ENCODE measurements around the gene HSPA4.

HSPA4 gene

DNA sequence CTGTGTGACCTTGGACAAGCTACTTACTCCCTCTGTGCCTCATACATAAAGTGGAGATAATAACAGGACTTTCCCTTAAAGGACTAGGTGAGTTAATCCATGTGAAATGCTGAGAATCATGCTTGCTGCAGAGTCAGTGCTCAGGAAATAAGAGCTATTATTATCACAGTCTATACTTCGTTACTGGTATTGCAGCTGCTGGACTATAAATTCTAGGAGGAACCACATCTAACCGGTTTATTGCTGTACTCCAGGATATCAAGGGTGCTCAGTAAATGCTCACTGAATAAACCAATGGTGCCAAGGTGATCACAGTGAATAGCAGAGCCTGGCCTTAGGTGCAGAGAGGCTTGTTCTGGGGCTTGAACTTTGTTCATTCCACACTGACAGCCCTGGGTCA is 69.3 kb downstream of the HSPA4 start:
- no peak for DNase-seq (ENCODE audit: low read depth)
- H3K4me3 ChIP-seq (ENCODE audit: low read depth, low read length) = no peak overlapping the region
- TF ChIP-seq, protein P1, sequence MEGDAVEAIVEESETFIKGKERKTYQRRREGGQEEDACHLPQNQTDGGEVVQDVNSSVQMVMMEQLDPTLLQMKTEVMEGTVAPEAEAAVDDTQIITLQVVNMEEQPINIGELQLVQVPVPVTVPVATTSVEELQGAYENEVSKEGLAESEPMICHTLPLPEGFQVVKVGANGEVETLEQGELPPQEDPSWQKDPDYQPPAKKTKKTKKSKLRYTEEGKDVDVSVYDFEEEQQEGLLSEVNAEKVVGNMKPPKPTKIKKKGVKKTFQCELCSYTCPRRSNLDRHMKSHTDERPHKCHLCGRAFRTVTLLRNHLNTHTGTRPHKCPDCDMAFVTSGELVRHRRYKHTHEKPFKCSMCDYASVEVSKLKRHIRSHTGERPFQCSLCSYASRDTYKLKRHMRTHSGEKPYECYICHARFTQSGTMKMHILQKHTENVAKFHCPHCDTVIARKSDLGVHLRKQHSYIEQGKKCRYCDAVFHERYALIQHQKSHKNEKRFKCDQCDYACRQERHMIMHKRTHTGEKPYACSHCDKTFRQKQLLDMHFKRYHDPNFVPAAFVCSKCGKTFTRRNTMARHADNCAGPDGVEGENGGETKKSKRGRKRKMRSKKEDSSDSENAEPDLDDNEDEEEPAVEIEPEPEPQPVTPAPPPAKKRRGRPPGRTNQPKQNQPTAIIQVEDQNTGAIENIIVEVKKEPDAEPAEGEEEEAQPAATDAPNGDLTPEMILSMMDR (IDR thresholded peaks at IDR 0.05; ENCODE audit: insufficient read depth, low read depth, low read length, missing control alignments) = no peak

DNA sequence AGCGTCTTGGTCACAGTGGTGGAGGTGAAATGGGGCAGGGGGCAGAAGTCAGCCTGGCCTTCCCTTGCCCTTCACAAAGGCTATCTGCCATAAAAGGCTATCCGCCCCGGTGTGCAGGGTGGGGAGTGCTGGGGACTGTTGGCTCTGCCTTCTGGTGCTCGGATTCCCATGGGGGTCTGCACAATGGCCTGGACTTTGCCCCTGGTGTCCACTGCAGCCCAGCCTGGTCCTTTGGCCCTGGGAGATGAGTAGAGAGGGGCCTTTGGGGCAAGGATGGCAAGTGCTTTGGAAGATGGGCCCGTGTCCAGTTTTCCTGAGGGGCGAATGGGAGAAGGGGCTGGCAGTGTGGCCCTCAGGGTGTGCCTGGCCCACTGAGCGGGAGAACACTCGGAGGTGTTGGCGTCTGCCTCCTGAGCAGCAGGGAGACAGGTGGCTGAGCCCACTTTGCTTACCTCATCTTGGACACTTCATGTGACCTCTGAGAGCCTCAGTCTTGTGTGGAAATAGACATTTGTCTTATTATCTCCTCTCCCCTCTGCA is 69.9 kb downstream of the HSPA4 start:
- TF ChIP-seq, protein P1 (IDR thresholded peaks at IDR 0.05; ENCODE audit: insufficient read depth, low read depth, low read length, missing control alignments) = no peak
- H3K4me3 ChIP-seq (ENCODE audit: low read depth, low read length) = no peak overlapping the region
- no peak for DNase-seq (ENCODE audit: low read depth)

DNA sequence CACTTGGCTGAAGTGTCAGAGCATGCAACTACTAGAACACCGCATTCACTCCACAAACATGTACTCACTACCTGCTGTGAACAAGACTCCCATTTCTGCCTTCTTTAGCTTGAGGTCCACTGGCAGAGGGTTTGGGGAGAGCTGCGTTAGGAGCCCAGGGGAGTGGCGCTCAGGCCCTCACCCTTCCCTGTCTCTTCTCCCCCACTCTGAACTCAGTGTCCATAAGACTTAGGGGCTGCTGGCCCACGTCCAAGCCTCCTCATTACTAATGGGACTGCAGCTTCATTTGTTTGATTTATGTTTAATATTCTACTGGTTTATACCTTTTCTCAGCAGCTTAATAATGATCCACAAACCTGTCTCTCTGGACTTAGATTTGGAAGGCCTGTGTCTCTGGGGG is 70.9 kb downstream of the HSPA4 start:
- TF ChIP-seq, protein P1 (IDR thresholded peaks at IDR 0.05; ENCODE audit: insufficient read depth, low read depth, low read length, missing control alignments) = no peak
- H3K4me3 ChIP-seq (ENCODE audit: low read depth, low read length) = no peak overlapping the region
- DNase-seq (ENCODE audit: low read depth) = no peak

DNA sequence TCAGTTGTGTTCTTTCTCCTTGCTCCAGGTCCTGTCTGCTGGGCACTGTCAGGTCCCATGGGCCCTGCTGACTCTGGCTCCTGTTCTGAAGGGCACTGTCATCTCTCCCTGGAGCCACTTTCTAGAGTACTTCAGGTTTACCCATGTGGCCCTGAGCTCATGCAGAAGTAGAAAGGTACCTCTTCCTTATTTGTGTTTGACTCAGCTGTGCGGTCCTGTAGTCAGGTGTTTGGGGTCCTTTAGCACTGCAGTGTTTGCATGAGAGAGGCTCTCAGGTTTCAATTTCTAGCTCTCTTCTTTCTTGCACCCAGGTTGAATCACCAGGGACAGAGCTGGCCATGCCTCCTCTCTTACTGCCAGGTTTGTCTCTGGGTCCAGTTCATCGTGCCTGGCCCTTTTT is 71.5 kb downstream of the HSPA4 start:
- peak; percentile 30 for DNase-seq (ENCODE audit: low read depth)
- H3K4me3 ChIP-seq (ENCODE audit: low read depth, low read length) = no peak overlapping the region
- TF ChIP-seq, protein P1 (IDR thresholded peaks at IDR 0.05; ENCODE audit: insufficient read depth, low read depth, low read length, missing control alignments) = no peak

DNA sequence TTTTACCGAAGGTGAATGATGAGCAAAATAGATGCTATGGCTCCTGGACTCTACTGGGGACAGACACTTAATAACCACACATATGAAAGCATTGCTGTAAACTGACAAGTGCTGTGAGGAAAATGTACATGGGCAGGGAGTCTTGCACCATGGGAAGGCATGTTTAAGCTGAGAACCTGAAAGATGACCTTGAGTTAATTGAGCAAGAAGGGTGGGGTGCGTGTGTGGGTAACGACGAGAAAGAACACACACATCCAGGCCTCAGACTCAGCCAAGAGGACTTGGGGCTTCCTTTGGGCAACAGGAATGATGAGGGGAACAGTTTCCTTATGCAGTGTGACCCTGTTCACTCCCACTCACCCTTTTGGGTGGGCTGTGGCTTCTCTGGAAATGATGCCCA is 73.1 kb downstream of the HSPA4 start:
- TF ChIP-seq, protein P1 (IDR thresholded peaks at IDR 0.05; ENCODE audit: insufficient read depth, low read depth, low read length, missing control alignments) = no peak
- no peak for DNase-seq (ENCODE audit: low read depth)
- no peak overlapping the region for H3K4me3 ChIP-seq (ENCODE audit: low read depth, low read length)

DNA sequence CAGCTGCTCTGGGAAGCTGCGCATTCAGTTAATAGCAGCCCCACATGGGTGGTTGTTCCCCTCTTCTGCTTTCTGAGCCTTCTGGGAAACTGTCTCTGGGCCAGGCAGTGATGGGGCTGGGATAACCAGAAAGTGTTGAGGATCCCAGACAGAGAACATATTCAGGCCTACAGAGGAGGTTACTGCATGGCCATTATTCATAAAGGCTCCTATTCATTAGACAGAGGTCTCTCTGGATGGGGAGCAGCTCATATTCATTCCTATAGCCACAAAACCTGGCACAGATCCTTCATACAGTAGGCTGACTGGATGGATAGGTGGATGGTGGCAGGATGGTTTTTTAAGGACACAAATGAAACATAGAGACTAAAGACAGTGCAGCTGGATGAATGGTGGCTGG is 76.3 kb downstream of the HSPA4 start:
- DNase-seq (ENCODE audit: low read depth) = no peak
- no peak overlapping the region for H3K4me3 ChIP-seq (ENCODE audit: low read depth, low read length)
- TF ChIP-seq, protein P1 (IDR thresholded peaks at IDR 0.05; ENCODE audit: insufficient read depth, low read depth, low read length, missing control alignments) = no peak

DNA sequence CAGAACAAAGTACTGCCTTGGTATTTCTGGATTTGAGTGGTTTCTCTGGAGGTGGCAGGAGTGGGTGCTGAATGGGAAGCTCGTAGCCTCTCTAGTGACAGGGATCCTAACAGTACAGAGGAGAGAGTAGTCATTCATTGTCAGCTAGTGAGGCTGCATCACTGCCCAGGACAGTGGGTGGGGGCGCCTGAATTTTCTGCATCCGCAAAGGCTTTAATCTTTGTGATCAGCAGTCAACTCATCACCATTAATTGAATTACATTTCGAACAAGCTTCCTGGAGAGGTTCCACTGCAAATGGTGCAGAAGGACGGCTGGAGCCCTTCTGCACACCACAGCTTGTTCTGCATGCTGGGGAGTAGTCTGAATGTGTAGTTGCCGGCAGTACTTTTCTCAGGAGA is 77.5 kb downstream of the HSPA4 start:
- H3K4me3 ChIP-seq (ENCODE audit: low read depth, low read length) = no peak overlapping the region
- TF ChIP-seq, protein P1 (IDR thresholded peaks at IDR 0.05; ENCODE audit: insufficient read depth, low read depth, low read length, missing control alignments) = no peak
- DNase-seq (ENCODE audit: low read depth) = no peak
